Colonic mucosa (tissue), 4 donors: Measurements from ENCODE around the gene SLFN12. TPM values are rescaled to one million over a fixed set of nuclear protein-coding genes. Genes with fewer than 3 reads are reported as not detected.
"Not testable (repeated sequence)": the region's sequence is repeated elsewhere in the genome, so short reads cannot be mapped to it uniquely, and the experiment has no call there.

Experiments
- DNase-seq: peaks from one replicate; pipeline ENCODE4 v3.0.0-alpha.2; 2020
- H3K27ac ChIP-seq: fragments of 200-600 bp; one replicate; pipeline ENCODE4 v1.8.0; 2021
- H3K27me3 ChIP-seq: fragments of 200-600 bp; one replicate; pipeline ENCODE4 v1.8.0; 2021
- H3K36me3 ChIP-seq: fragments of 200-600 bp; one replicate; pipeline ENCODE4 v1.8.0; 2021
- H3K4me1 ChIP-seq: fragments of 200-600 bp; one replicate; pipeline ENCODE4 v1.8.0; 2021; ENCODE audit warnings: mild to moderate bottlenecking
- H3K4me3 ChIP-seq: fragments of 200-600 bp; one replicate; pipeline ENCODE4 v1.8.0; 2021
- H3K9ac ChIP-seq, 2 donors: one replicate each; pipeline ENCODE4 v1.7.0; 2013; ENCODE audit warnings: control low read depth in 2 of 2, low read depth in 2 of 2, low read length in 2 of 2
- H3K9me3 ChIP-seq: fragments of 200-600 bp; one replicate; pipeline ENCODE4 v1.8.0; 2021
- CTCF ChIP-seq: fragments of 200-600 bp; IDR thresholded peaks from one replicate; pipeline ENCODE4 v1.8.0; 2022; ENCODE audit warnings: antibody characterized with exemption, mild to moderate bottlenecking
- intact Hi-C: fragments of 100-400 bp; cut with DNase I; formaldehyde crosslinking; loops from one replicate; pipeline ENCODE4 v1.14.1; 2022
- total RNA-seq, 2 donors: library from RNA; stranded (reverse); fragmentation: NEBNext Ultra II Directional in 1 of 2; extraction: Animal tissue kit (Norgen Biotek cat#: 25700) in 1 of 2; gene quantifications; one replicate each; pipeline ENCODE4 v1.2.1, GENCODE V29; 2021
- donor health status: healthy.
- donor health status: DM: no; HTN: no; CAD: no.
- donor health status: DM: no; HTN: no; CAD: no.

SLFN12 gene
- total RNA-seq, 2 donors from 2014 or later, result 1.3 to 2.0 TPM

DNA sequence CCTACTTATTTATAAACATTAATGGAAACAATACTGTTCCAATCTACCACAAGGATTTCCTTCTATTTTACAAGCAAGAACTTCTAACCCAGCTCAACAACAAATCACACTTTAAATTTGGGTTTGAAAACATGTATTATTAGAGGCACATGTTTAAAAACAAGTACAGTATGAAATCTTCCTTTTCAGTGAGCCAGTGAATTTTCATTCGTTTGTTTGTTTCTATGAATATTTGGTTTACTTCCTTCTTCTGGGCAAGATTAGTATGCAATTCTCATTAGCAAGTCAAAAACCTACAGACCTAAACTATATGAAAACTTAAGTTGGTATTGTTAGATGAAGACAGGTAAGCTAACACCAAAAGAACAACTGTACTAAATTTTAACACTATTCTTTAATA, 25.7 kb downstream of the SLFN12 start:
- no peak overlapping the region for H3K9ac ChIP-seq
- no peaks in the 10 kb centered on the region for H3K9me3 ChIP-seq
- no peaks in the 10 kb centered on the region for H3K36me3 ChIP-seq
- no peak overlapping the region for H3K4me3 ChIP-seq
- no peaks in the 10 kb centered on the region for H3K27me3 ChIP-seq
- no peaks in the 10 kb centered on the region for H3K4me1 ChIP-seq
- no peak overlapping the region for H3K27ac ChIP-seq
- intact Hi-C loops, result no loop called here
- TF ChIP-seq CTCF, result no peak
- DNase-seq, result no peak

DNA sequence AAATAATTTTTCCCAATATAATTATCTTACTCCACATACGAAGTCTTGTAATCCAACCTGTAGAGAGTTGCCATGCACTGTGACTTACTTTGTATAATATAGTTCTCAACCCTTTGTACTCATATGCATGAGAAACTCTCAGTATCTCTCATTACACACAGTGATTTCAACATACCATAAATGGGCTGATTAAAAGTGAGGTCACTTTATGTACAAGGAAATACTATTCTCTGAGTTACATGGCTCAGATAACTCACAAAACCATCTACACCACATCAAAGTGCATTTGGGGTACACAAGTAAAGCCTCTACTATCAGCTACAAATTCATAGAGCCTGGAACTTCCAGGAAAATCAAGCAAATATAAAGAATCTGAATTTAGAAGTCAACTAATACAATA, 27.9 kb downstream of the SLFN12 start:
- DNase-seq, result no peak
- intact Hi-C loops, result no loop called here
- Histone ChIP-seq H3K4me1 (no peaks in the 10 kb centered on the region), H3K27me3 (no peaks in the 10 kb centered on the region), H3K4me3 (no peak overlapping the region), H3K36me3 (no peaks in the 10 kb centered on the region), H3K9me3 (no peaks in the 10 kb centered on the region), H3K9ac (no peak overlapping the region), H3K27ac (no peak overlapping the region)
- no peak for TF ChIP-seq CTCF

DNA sequence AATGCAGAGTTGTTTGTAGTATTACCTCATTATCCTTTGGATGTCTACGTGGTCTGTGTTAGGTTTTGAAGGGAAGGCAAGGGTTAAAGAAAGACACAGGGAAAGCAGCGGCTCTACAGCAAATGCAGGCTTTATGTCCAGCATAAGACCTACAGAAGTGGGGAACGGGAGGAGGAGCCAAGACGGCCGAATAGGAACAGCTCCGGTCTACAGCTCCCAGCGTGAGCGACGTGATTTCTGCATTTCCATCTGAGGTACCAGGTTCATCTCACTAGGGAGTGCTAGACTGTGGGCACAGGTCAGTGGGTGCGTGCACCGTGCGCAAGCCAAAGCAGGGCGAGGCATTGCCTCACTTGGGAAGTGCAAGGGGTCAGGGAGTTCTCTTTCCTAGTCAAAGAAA, 38.5 kb downstream of the SLFN12 start:
- intact Hi-C loops, H3K4me1 ChIP-seq, H3K27ac ChIP-seq, H3K36me3 ChIP-seq, H3K4me3 ChIP-seq, H3K9me3 ChIP-seq, H3K27me3 ChIP-seq, H3K9ac ChIP-seq, DNase-seq: not testable (repeated sequence)

DNA sequence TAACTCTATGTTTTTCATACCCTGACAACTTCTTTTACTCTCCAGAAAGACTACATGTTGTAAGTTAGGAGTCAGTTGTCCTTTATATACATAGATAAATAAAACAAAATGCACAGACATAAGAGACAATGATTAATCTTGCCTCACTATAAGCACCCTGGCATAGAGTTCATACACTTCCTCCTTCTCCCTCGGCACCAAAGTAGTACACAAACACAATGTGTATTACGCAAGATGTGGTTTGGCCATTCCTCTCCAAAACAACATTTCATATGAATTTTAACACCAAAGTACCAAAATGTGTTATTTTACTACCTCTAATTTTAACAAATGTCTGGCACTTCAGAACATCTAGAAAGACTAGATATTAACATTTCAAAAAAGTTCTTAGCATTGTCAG, 41.6 kb downstream of the SLFN12 start:
- H3K4me3 ChIP-seq, result no peak overlapping the region
- intact Hi-C loops, result no loop called here

DNA sequence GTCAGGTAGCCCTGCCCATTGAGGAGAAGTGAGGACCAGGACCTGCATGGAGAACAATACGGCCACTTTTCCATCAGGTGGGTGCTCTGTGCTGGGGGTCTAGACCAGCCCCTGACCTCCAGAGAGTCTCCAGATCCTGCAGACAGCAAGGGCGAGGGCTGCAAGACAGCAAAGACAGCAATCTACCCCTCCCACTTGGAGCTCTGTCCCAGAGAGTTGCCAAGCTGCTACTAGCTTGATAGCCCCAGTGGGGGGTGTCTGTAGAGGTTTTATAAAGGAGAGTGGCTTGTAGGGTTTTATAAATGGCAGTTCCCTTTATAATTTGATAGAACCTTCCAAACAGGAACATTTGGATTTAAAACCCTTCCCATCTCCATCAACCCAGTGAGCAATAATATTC, 42.1 kb downstream of the SLFN12 start:
- TF ChIP-seq CTCF, result no peak
- H3K27me3 ChIP-seq, result no peaks in the 10 kb centered on the region
- no peaks in the 10 kb centered on the region for H3K4me1 ChIP-seq
- no peak overlapping the region for H3K4me3 ChIP-seq
- intact Hi-C loops, result no loop called here
- no peak overlapping the region for H3K27ac ChIP-seq
- H3K9ac ChIP-seq, result no peak overlapping the region
- no peaks in the 10 kb centered on the region for H3K9me3 ChIP-seq
- DNase-seq, result no peak
- no peaks in the 10 kb centered on the region for H3K36me3 ChIP-seq

More for the DNA sequence above, 41.6 kb downstream of the SLFN12 start:
- TF ChIP-seq CTCF, result no peak
- no peak overlapping the region for H3K27ac ChIP-seq
- no peaks in the 10 kb centered on the region for H3K9me3 ChIP-seq
- H3K4me1 ChIP-seq, result no peaks in the 10 kb centered on the region
- no peak overlapping the region for H3K9ac ChIP-seq
- no peaks in the 10 kb centered on the region for H3K36me3 ChIP-seq
- H3K27me3 ChIP-seq, result no peaks in the 10 kb centered on the region
- no peak for DNase-seq

DNA sequence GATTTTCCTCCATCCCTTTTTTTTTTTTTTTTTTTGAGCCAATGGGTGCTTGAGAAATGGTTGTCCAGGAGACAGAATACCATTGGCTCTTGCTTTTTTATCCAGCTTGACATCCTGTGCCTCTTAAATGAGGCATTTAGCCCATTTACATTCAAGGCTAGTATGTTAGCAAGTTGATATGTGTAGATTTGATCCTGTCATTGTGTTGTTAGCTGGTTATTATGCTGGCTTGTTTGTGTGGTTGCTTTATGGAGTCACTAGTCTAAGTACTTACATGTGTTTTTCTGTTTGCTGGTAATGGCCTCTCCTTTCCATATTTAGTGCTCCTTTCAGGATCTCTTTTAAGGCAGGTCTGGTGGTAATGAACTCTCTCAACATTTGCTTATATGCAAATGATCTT, 44.8 kb downstream of the SLFN12 start:
- Histone ChIP-seq H3K27me3 (no peaks in the 10 kb centered on the region), H3K36me3 (no peaks in the 10 kb centered on the region), H3K27ac (no peak overlapping the region), H3K9me3 (no peaks in the 10 kb centered on the region), H3K4me3 (no peak overlapping the region), H3K4me1 (no peaks in the 10 kb centered on the region), H3K9ac (no peak overlapping the region)
- DNase-seq, result no peak
- no peak for TF ChIP-seq CTCF
- intact Hi-C loops, result no loop called here
